H1 (cell line): ENCODE data around the gene DARS1. TPM values are rescaled to one million over a fixed set of nuclear protein-coding genes. Genes with fewer than 3 reads are reported as not detected.

Experiments used
- CTCF ChIA-PET: fragments of 300-600 bp; sonication (Branson Sonifier 250); formaldehyde crosslinking; loops from one replicate; lab custom pipeline; 2021; ENCODE audit not compliant: partially characterized antibody; lab: Charles Lee
- POLR2A ChIA-PET: fragments of 300-600 bp; sonication (Branson Sonifier 250); formaldehyde crosslinking; loops from one replicate; lab custom pipeline; 2021; ENCODE audit warnings: inconsistent platforms; ENCODE audit not compliant: partially characterized antibody; lab: Charles Lee
- DNase-seq, 2 experiments: peaks; one replicate each; pipeline versions ENCODE4 v3.0.0 to v3.0.0-alpha.2; 2010 to 2022; ENCODE audit warnings: low spot score in 2 of 2, low read depth in 1 of 2, mixed read lengths in 1 of 2
- FAIRE-seq: peaks from 2 replicates; lab custom pipeline; 2011; peaks lifted over from hg19 to GRCh38; lab: Jason Lieb, UNC
- H2AFZ ChIP-seq: 2 replicates; pipeline ENCODE4 v1.8.1; 2012; ENCODE audit warnings: low read length, inconsistent platforms
- H2AK5ac ChIP-seq: 2 replicates; pipeline ENCODE4 v1.6.1; 2013; ENCODE audit warnings: low read depth, low read length
- H2BK120ac ChIP-seq: replicated peaks from 2 replicates; pipeline ENCODE3; 2013; ENCODE audit warnings: low read depth, low read length, inconsistent platforms
- H2BK12ac ChIP-seq: 2 replicates; pipeline ENCODE4 v1.6.1; 2013; ENCODE audit warnings: low read depth, low read length
- H2BK15ac ChIP-seq: 2 replicates; pipeline ENCODE4 v1.6.1; 2013; ENCODE audit warnings: low read length
- H2BK20ac ChIP-seq: 2 replicates; pipeline ENCODE4 v1.6.1; 2013; ENCODE audit warnings: low read length
- H2BK5ac ChIP-seq: 2 replicates; pipeline ENCODE4 v1.6.1; 2013; ENCODE audit warnings: low read depth, low read length
- H3K14ac ChIP-seq: 2 replicates; pipeline ENCODE4 v1.6.1; 2013; ENCODE audit warnings: inconsistent platforms; ENCODE audit not compliant: insufficient read length
- H3K18ac ChIP-seq: 2 replicates; pipeline ENCODE4 v1.6.1; 2013; ENCODE audit warnings: low read length; ENCODE audit errors: extremely low read depth
- H3K23ac ChIP-seq: 2 replicates; pipeline ENCODE4 v1.6.1; 2013; ENCODE audit warnings: inconsistent platforms; ENCODE audit not compliant: insufficient read length
- H3K23me2 ChIP-seq: 2 replicates; pipeline ENCODE4 v1.6.1; 2013; ENCODE audit warnings: low read depth, low read length
- H3K27ac ChIP-seq: 2 replicates; pipeline ENCODE4 v1.6.1; 2011; ENCODE audit warnings: low read depth, low read length, inconsistent platforms
- H3K27me3 ChIP-seq, 4 experiments: replicated peaks in 1 of 4; 1 replicate in 1 of 4; 2 replicates in 3 of 4; pipeline versions ENCODE4 v1.6.1 to v1.8.1; 2011 to 2013; ENCODE audit warnings: low read length in 3 of 4, mild to moderate bottlenecking in 3 of 4, inconsistent platforms in 2 of 4, mixed read lengths in 2 of 4, moderate library complexity in 1 of 4; ENCODE audit not compliant: control insufficient read depth in 3 of 4, insufficient read depth in 3 of 4; ENCODE audit errors: extremely low read depth in 1 of 4
- H3K36me3 ChIP-seq, 4 experiments: 2 replicates each; pipeline versions ENCODE4 v1.6.1 to v1.8.1; 2011 to 2013; ENCODE audit warnings: mild to moderate bottlenecking in 4 of 4, low read length in 3 of 4, moderate library complexity in 2 of 4, control low read depth in 1 of 4, inconsistent platforms in 1 of 4; ENCODE audit not compliant: insufficient read depth in 4 of 4, control insufficient read depth in 2 of 4
- H3K4ac ChIP-seq: replicated peaks from 2 replicates; pipeline ENCODE3; 2013; ENCODE audit warnings: low read length, low read depth, mixed read lengths, inconsistent platforms; ENCODE audit not compliant: insufficient read length
- H3K4me1 ChIP-seq, 4 experiments: replicated peaks in 1 of 4; 1 replicate in 1 of 4; 2 replicates in 3 of 4; pipeline versions ENCODE4 v1.6.1 to v1.8.1; 2011 to 2013; ENCODE audit warnings: low read length in 3 of 4, inconsistent platforms in 2 of 4, mixed read lengths in 1 of 4; ENCODE audit not compliant: insufficient read depth in 4 of 4, control insufficient read depth in 3 of 4
- H3K4me2 ChIP-seq, 2 experiments: 2 replicates each; pipeline versions ENCODE4 v1.6.1 to v1.8.1; 2011 to 2013; ENCODE audit warnings: low read depth in 2 of 2, low read length in 2 of 2, control low read depth in 1 of 2, inconsistent platforms in 1 of 2, mild to moderate bottlenecking in 1 of 2; ENCODE audit not compliant: insufficient read depth in 1 of 2
- H3K4me3 ChIP-seq, 4 experiments: fragments of 200-600, 300-600 bp in 1 of 4; sonication (generic), shearing (Covaris generic), sonication (Bioruptor Twin) in 1 of 4; 2 replicates each; pipeline versions ENCODE4 v1.5.1 to v1.8.1; 2011 to 2016; ENCODE audit warnings: low read length in 4 of 4, low read depth in 3 of 4, control low read depth in 2 of 4, inconsistent platforms in 2 of 4, mild to moderate bottlenecking in 2 of 4, mixed read lengths in 1 of 4, moderate library complexity in 1 of 4; ENCODE audit not compliant: insufficient read depth in 2 of 4; ENCODE audit errors: extremely low read depth in 1 of 4
- H3K56ac ChIP-seq: replicated peaks from 2 replicates; pipeline ENCODE3; 2013; ENCODE audit warnings: low read depth, mild to moderate bottlenecking, mixed read lengths, low read length, inconsistent platforms; ENCODE audit not compliant: insufficient read length
- H3K79me1 ChIP-seq: 2 replicates; pipeline ENCODE4 v1.6.1; 2013; ENCODE audit warnings: low read depth, low read length, control low read depth
- H3K79me2 ChIP-seq, 2 experiments: 2 replicates each; pipeline versions ENCODE4 v1.6.1 to v1.8.1; 2012 to 2013; ENCODE audit warnings: low read length in 2 of 2, mild to moderate bottlenecking in 2 of 2, inconsistent platforms in 1 of 2; ENCODE audit not compliant: insufficient read depth in 2 of 2, control insufficient read depth in 1 of 2
- H3K9ac ChIP-seq, 4 experiments: replicated peaks in 1 of 4; 1 replicate in 1 of 4; 2 replicates in 3 of 4; pipeline versions ENCODE4 v1.6.1 to v1.8.1; 2011 to 2013; ENCODE audit warnings: low read depth in 3 of 4, low read length in 3 of 4, control low read depth in 2 of 4, mild to moderate bottlenecking in 2 of 4, moderate library complexity in 2 of 4, inconsistent platforms in 1 of 4; ENCODE audit errors: extremely low read depth in 1 of 4
- H3K9me3 ChIP-seq, 2 experiments: 2 replicates each; pipeline versions ENCODE4 v1.6.1 to v1.8.1; 2012 to 2013; ENCODE audit warnings: mild to moderate bottlenecking in 2 of 2, moderate library complexity in 2 of 2, control low read depth in 1 of 2, inconsistent platforms in 1 of 2, low read depth in 1 of 2, low read length in 1 of 2, mixed read lengths in 1 of 2; ENCODE audit not compliant: insufficient read depth in 2 of 2
- H4K20me1 ChIP-seq, 2 experiments: replicated peaks in 1 of 2; 2 replicates each; pipeline versions ENCODE3 to v1.8.1; 2011 to 2013; ENCODE audit warnings: inconsistent platforms in 2 of 2, low read length in 2 of 2, mild to moderate bottlenecking in 1 of 2; ENCODE audit not compliant: insufficient read depth in 2 of 2, control insufficient read depth in 1 of 2
- H4K5ac ChIP-seq: 2 replicates; pipeline ENCODE4 v1.6.1; 2013; ENCODE audit warnings: low read length, low read depth, mixed read lengths, inconsistent platforms; ENCODE audit not compliant: insufficient read length
- H4K8ac ChIP-seq: 2 replicates; pipeline ENCODE4 v1.8.0; 2013; ENCODE audit warnings: mild to moderate bottlenecking, moderate library complexity, low read length, inconsistent platforms; ENCODE audit not compliant: insufficient read depth; ENCODE audit errors: extremely low read depth
- H4K91ac ChIP-seq: replicated peaks from 2 replicates; pipeline ENCODE3; 2013; ENCODE audit warnings: low read length, mixed read lengths, inconsistent platforms; ENCODE audit not compliant: insufficient read length
- NRF1 ChIP-seq: IDR thresholded peaks from 2 replicates; pipeline ENCODE4 v1.6.1; 2011; ENCODE audit warnings: mild to moderate bottlenecking, low read depth, low read length, improper control_type of control experiment
- WGBS, 2 experiments: shearing (Covaris generic) in 1 of 2; methylation state at CpG; one replicate each; pipeline versions ENCODE4 v1.1.6 to v1.1.7; 2013 to 2015; ENCODE audit warnings: low lambda C conversion rate in 2 of 2, mixed read lengths in 2 of 2, inconsistent platforms in 1 of 2, low coverage in 1 of 2, missing lambda C conversion rate in 1 of 2; ENCODE audit not compliant: insufficient replicate concordance in 2 of 2, insufficient coverage in 1 of 2, insufficient read length in 1 of 2; ENCODE audit errors: extremely low coverage in 1 of 2, missing lambda C conversion rate in 1 of 2; 5-methylcytosine and 5-hydroxymethylcytosine counted together
- polyA plus RNA-seq, 7 experiments: library from polyadenylated mRNA; depleted of rRNA in 3 of 7; stranded (reverse) in 5 of 7; unstranded in 2 of 7; fragments of >200 nt in 5 of 7; fragments of 200-250 nt in 2 of 7; gene quantifications; 1 replicate in 5 of 7; 2 replicates in 1 of 7; 4 replicates in 1 of 7; pipeline versions ENCODE4 v1.2.1 to v1.2.3, GENCODE V29; 2011 to 2013; ENCODE audit warnings: missing spikeins in 2 of 7, mixed read lengths in 2 of 7
- total RNA-seq: library from RNA; stranded (reverse); fragmentation: NEBNext Ultra II Directional; extraction: Animal tissue kit (Norgen Biotek cat#: 25700); gene quantifications from 2 replicates; pipeline ENCODE4 v1.2.1, GENCODE V29; 2021

The DARS1 gene
- total and polyA plus RNA-seq, 2 of the 8 experiments (the other 6 are each of a cell fraction or from before 2014, with no cell fraction given), result 61.7 to 85.9 TPM

GRCh38 chr2:135948141-135948540, 37.3 kb downstream of the DARS1 start:
- peaks cover 2% of the 10 kb centered on the region; the same call in 1 of the 2 replicates for H3K79me1 ChIP-seq
- H4K91ac ChIP-seq, result no peak overlapping the region
- H3K23ac ChIP-seq, result no peak overlapping the region
- H4K8ac ChIP-seq, result no peak overlapping the region
- H3K23me2 ChIP-seq, result no peaks in the 10 kb centered on the region
- DNase-seq (no peak), FAIRE-seq (no peak)
- no peak overlapping the region for H3K4me2 ChIP-seq
- no peak overlapping the region for H3K4ac ChIP-seq
- no peak overlapping the region for H2BK120ac ChIP-seq
- H2AFZ ChIP-seq, result no peak overlapping the region
- WGBS, 2 experiments, result 100% methylated on average over 1 of the region's 1 CpG; no CpG with 5 or more reads in 1 of the 2 experiments
- TF ChIP-seq NRF1, result no peak
- H2BK15ac ChIP-seq, result no peak overlapping the region
- no peak overlapping the region for H2BK12ac ChIP-seq
- H4K20me1 ChIP-seq, result peaks cover 0 to 3% of the 10 kb centered on the region in 2 experiments
- H3K9me3 ChIP-seq, result no peaks in the 10 kb centered on the region
- peaks cover 0 to 42% of the 10 kb centered on the region in 2 experiments; a peak in 2 of 4 replicates for H3K79me2 ChIP-seq
- no peak overlapping the region for H3K56ac ChIP-seq
- no peaks in the 10 kb centered on the region for H3K27me3 ChIP-seq
- H3K18ac ChIP-seq, result no peak overlapping the region
- H2AK5ac ChIP-seq, result no peak overlapping the region
- CTCF ChIA-PET, result interaction anchor here (0.6 to 1.1 kb wide), 2 partner anchors 138 to 309 kb away, joined by 3 read pairs; no protein-coding TSS in a partner anchor
- peaks cover 0 to 2% (median under 1%) of the 10 kb centered on the region in 4 experiments; a peak in 3 of 8 replicates for H3K36me3 ChIP-seq
- no peak overlapping the region for H2BK20ac ChIP-seq
- POLR2A ChIA-PET, result no interaction called here
- H3K14ac ChIP-seq, result no peak overlapping the region
- H2BK5ac ChIP-seq, result no peak overlapping the region
- no peak overlapping the region for H3K27ac ChIP-seq
- H3K4me1 ChIP-seq, result peaks cover 0 to 2% (median 0%) of the 10 kb centered on the region in 4 experiments; a peak in 1 of 7 replicates
- H4K5ac ChIP-seq, result no peak overlapping the region
- no peak overlapping the region for H3K4me3 ChIP-seq
- no peak overlapping the region; a peak in 1 of 7 replicates for H3K9ac ChIP-seq
